Measurements from ENCODE around the gene AMPD3.

DNA sequence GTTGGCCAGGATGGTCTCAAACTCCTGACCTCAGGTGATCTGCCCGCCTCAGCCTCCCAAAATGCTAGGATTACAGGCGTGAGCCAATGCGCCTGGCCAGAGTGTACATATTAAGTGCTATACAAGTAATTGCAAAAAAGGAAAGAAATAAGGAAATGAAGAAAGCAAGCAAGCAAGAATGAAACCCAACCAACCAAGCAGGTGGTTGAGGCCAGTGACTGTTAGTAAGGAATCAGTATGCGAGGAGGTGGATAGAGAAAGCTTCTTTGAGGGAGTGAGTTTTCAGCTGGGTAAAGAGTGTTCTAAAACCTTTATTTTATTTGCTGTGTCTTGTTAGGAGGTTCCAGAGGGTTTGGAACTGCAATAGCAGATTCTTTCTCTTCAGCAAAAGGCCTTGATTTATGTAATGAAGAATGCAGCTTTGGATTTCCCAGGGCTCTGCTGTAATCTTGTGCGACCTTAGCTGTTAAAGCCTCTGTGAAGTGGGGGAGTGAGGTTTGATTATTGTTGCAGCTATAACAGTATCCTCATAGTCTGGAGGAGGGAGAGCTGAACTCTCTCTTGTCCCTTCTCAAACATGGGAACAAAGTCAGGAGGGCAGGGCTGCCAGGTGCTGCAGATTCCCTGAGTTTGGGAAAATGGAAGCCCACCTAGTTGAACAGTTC, 5.7 kb downstream of the AMPD3 start:
- TF ChIP-seq CTCF (IDR thresholded peaks at IDR 0.05 in 4 of 5, conservative IDR thresholded peaks at IDR 0.05 in 1 of 5) (no peak), POLR2A (IDR thresholded peaks at IDR 0.05) (no peak)
